ENCODE measurements around the gene HS3ST5. TPM values are rescaled to one million over a fixed set of nuclear protein-coding genes. Genes with fewer than 3 reads are reported as not detected.

The HS3ST5 gene
- total RNA-seq, 1 experiment from 2014 or later = 14.4 TPM

DNA sequence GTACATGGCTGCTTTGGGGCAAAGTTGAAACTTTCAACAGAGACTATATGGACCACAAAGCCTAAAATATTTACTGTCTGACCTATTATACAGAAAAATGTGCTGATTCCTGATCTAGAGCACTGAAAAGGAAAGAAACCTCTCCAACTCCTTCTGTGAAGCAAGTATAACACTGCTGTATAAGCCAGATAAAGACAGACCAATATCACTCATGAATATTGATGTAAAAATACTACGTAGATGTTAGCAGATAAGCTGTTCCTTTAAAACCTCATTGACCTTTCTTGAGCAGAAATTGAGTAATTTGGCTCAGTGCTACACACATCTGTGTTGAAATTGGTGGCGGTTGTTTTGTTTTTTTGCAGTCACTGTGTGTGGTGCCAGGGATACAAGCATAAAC is 302.0 kb downstream of the HS3ST5 start:
- H2AK5ac ChIP-seq (ENCODE audit: insufficient read length, low read length) = no peak overlapping the region
- no peaks in the 10 kb centered on the region for H3K27me3 Mint-ChIP-seq (ENCODE audit: low read depth)
- WGBS (ENCODE audit: extremely low coverage, insufficient read length, low lambda C conversion rate) = no CpG with 5 or more reads among the region's 2 CpGs

More for the DNA sequence above, 302.0 kb downstream of the HS3ST5 start:
- no peaks in the 10 kb centered on the region for H4K20me1 ChIP-seq (ENCODE audit: control insufficient read depth, insufficient read depth, insufficient read length)
- no peak overlapping the region for H3K14ac ChIP-seq (ENCODE audit: insufficient read depth, low read length)
- H3K4me2 ChIP-seq (ENCODE audit: insufficient read depth, insufficient read length, low read length) = no peak overlapping the region
- Mint-ChIP-seq H3K4me3 (no peak overlapping the region), H3K4me1 (peaks cover 15 to 18% of the 10 kb centered on the region in 2 experiments), H3K9me3 (no peaks in the 10 kb centered on the region), H3K27ac (no peak overlapping the region; a peak in 1 of 7 replicates), H3K36me3 (ENCODE audit: insufficient read depth in 1 of 3, low read depth in 3 of 3) (no peaks in the 10 kb centered on the region)
- H3K9me3 ChIP-seq (ENCODE audit: control insufficient read depth, low read depth, low read length) = no peaks in the 10 kb centered on the region
- H2BK12ac ChIP-seq (ENCODE audit: insufficient read length, low read depth, low read length) = no peak overlapping the region
- H3K79me2 ChIP-seq (ENCODE audit: insufficient read depth, low read length) = no peaks in the 10 kb centered on the region
- H3K27ac ChIP-seq (ENCODE audit: insufficient read length, low read depth, low read length) = no peak overlapping the region
- no peak overlapping the region for H3K23ac ChIP-seq (ENCODE audit: insufficient read length, low read depth, low read length)
- H4K91ac ChIP-seq (ENCODE audit: insufficient read length, low read depth, low read length) = no peak overlapping the region
- no peak overlapping the region for H2AFZ ChIP-seq (ENCODE audit: low read length)
- no peaks in the 10 kb centered on the region for H3K4me1 ChIP-seq (ENCODE audit: insufficient read depth, low read length)
- H2BK5ac ChIP-seq (ENCODE audit: insufficient read length, low read length) = no peak overlapping the region
- H3K56ac ChIP-seq (ENCODE audit: insufficient read length, low read depth, low read length) = no peak overlapping the region
- no peak overlapping the region for H2BK120ac ChIP-seq (ENCODE audit: low read depth, low read length, poor library complexity, severe bottlenecking)
- no peaks in the 10 kb centered on the region for H3K27me3 ChIP-seq (ENCODE audit: insufficient read depth, low read length)
- H4K5ac ChIP-seq (ENCODE audit: insufficient read length, low read depth, low read length) = no peak overlapping the region
- no peak overlapping the region for H4K8ac ChIP-seq (replicated peaks; ENCODE audit: insufficient read length, low read depth, low read length)
- no peak overlapping the region for H3K4ac ChIP-seq (ENCODE audit: low read depth, low read length)
- no peaks in the 10 kb centered on the region for H3K23me2 ChIP-seq (ENCODE audit: insufficient read length, low read depth, low read length, poor library complexity, severe bottlenecking)
- TF ChIP-seq, protein P1, sequence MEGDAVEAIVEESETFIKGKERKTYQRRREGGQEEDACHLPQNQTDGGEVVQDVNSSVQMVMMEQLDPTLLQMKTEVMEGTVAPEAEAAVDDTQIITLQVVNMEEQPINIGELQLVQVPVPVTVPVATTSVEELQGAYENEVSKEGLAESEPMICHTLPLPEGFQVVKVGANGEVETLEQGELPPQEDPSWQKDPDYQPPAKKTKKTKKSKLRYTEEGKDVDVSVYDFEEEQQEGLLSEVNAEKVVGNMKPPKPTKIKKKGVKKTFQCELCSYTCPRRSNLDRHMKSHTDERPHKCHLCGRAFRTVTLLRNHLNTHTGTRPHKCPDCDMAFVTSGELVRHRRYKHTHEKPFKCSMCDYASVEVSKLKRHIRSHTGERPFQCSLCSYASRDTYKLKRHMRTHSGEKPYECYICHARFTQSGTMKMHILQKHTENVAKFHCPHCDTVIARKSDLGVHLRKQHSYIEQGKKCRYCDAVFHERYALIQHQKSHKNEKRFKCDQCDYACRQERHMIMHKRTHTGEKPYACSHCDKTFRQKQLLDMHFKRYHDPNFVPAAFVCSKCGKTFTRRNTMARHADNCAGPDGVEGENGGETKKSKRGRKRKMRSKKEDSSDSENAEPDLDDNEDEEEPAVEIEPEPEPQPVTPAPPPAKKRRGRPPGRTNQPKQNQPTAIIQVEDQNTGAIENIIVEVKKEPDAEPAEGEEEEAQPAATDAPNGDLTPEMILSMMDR (conservative IDR thresholded peaks at IDR 0.05) = no peak
- no peak overlapping the region for H3K9ac ChIP-seq (ENCODE audit: extremely low read depth, insufficient read length, low read length)
- H3K79me1 ChIP-seq (ENCODE audit: insufficient read depth, low read depth, low read length, poor library complexity, severe bottlenecking) = no peaks in the 10 kb centered on the region
- DNase-seq = no peak
- no peak overlapping the region for H2BK15ac ChIP-seq (ENCODE audit: low read depth, low read length)
- H3K18ac ChIP-seq (ENCODE audit: insufficient read length, low read depth, low read length) = no peak overlapping the region
- no peak overlapping the region for H3T11ph ChIP-seq (ENCODE audit: low read length)
- no peak overlapping the region for H2BK20ac ChIP-seq (ENCODE audit: low read depth, low read length, poor library complexity, severe bottlenecking)
